ENCODE data around the gene ZNF442. TPM values are rescaled to one million over a fixed set of nuclear protein-coding genes. Genes with fewer than 3 reads are reported as not detected.
"Not testable (repeated sequence)": the region's sequence is repeated elsewhere in the genome, so short reads cannot be mapped to it uniquely, and the experiment has no call there.

Gene ZNF442
- polyA plus RNA-seq, 3 donors = 6.0 to 7.1 (median 6.3) TPM

DNA sequence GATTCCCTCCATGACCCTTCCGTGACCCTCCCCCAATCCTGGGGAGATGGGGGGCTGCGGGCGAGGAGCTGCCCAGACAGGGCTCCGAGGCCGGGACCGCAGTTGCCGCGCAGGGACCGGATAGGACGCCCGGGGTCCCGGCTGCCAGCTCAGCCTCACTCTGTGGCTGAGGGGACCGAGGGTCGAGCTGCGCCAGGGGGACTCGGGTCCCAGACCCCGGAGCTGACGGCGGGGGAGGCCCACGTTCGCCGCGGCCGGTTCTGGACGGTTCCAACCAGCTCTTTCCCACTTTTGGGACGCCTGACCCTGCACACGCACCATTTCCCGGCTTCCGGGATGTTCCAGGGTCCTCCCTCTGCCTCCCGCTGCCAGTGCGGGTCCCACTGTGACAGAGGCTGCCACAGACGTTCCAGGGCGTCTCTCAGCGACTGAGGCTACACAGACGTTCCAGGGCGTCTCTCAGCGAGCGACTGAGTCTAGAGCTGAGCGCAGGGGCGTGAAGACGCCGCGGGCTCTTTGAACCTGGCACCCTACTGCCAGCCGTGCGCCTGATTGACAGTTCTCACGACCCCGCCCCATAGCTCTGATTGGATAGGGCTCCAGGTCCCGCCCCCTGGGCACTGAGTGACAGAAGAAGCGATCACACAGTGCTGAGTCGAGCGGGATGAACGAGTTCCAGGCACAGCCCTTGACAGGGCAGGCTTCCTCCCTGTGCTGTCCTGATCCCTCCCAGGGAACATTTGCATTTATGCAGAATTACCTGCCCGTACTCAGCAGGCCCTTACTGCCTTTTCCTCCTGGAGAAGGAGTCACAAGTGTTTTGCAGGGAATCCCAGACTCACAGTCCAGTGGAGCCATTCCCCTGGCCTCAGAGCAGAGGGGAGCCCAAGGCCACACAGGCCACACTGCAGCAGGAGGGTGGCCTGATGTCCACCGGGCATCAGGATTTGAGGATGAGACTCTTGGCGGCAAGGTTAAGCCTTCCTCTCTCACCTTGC lies 32.0 kb downstream of the ZNF442 start, which contains the start of gene ZNF563:
ZNF563 (minus strand) TSS at position 472 of the 998 bp plus-strand sequence; CDS start at position 321, 151 bp downstream.
- DNase-seq (ENCODE audit: extremely low read depth in 1 of 11, low read depth in 9 of 11, low spot score in 4 of 11) = peak; percentile 84 to 94 (median 92)

DNA sequence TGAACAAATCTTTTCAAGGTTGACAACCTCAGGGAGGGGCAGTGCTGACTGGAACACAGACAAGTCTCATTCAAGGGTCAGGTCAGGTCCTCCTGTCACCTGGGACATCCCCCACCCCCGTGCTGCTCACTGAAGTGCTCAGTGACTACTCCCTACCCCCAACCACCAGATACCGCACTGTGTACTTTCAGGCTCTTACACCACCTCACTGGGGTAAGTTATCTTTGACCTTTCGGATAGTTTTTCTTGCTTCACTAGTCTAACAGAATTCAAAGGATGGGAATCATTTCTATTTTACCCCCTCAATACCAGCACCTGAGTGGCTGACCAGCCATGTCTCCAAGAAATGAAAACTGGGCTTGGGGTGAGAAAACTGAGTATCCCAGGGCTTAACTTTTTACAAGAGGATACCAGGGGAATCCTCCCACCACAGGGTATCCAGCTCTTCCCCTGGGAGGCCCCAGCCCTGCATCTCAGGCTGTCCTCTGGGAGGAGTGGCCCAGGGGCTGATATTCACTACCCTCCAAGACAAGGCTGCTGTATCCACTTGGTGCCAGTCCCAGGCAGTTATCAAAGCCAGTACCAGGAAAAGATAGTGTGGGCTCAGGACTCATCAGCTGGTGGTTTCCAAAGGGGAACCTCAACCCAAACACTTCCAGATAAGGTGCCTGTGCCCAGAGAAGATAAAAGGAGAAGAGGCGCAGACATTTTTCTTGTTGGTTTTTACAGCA lies 34.1 kb downstream of the ZNF442 start:
- DNase-seq (ENCODE audit: extremely low read depth in 1 of 11, low read depth in 9 of 11, low spot score in 4 of 11) = peak in 1 of 11 donors; percentile 17

GRCh38 chr19:12330340-12330739 lies 35.1 kb downstream of the ZNF442 start:
- no peak for DNase-seq (ENCODE audit: extremely low read depth in 1 of 11, low read depth in 9 of 11, low spot score in 4 of 11)

DNA sequence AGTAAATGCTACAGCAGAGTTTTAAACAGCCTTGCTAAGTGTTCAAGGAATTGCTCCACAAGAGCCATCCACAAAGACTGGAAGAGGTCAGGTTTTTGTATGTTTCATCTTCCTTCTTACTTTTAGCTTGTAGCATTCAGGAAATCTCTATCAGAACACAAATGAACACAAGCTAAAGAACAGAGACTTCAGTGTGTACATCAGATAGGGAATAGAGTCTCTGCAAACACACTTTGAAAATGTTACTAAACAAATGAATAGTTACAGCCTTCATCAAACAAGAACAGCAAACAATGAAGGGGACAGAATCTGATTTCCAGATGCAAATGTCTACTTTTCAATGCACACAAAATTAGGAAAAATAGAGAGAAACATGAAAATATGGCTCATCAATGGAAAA lies 39.8 kb downstream of the ZNF442 start:
- no peak for DNase-seq (ENCODE audit: extremely low read depth in 1 of 11, low read depth in 9 of 11, low spot score in 4 of 11)

- DNase-seq (ENCODE audit: extremely low read depth in 1 of 11, low read depth in 9 of 11, low spot score in 4 of 11) = no peak
These were observed 46.6 kb downstream of the ZNF442 start for GRCh38 chr19:12318782-12319413.

- DNase-seq (ENCODE audit: extremely low read depth in 1 of 11, low read depth in 9 of 11, low spot score in 4 of 11) = no peak
These were observed 50.9 kb downstream of the ZNF442 start for GRCh38 chr19:12314553-12314952.

- not testable (repeated sequence) for DNase-seq (ENCODE audit: extremely low read depth in 1 of 11, low read depth in 9 of 11, low spot score in 4 of 11)
These were observed 56.6 kb downstream of the ZNF442 start for GRCh38 chr19:12308891-12309290.

Other genes starting within 250 kb of the ZNF442 start
- 1 to 10 TPM; 7.2 to 8.6 (median 7.9) TPM for gene ZNF20, start 225.3 kb downstream of the ZNF442 start, polyA plus RNA-seq (ENCODE audit: insufficient read length in 3 of 3)
- gene ZNF625, start 208.9 kb downstream of the ZNF442 start, polyA plus RNA-seq (ENCODE audit: insufficient read length in 3 of 3) = 10 to 100 TPM; 16.4 to 19.6 (median 18.4) TPM
- gene ZNF136, start 202.6 kb downstream of the ZNF442 start, polyA plus RNA-seq (ENCODE audit: insufficient read length in 3 of 3) = 10 to 100 TPM; 16.3 to 18.9 (median 18.4) TPM
- 10 to 100 TPM; 44.3 to 56.0 (median 52.8) TPM for gene ZNF44, start 70.8 kb downstream of the ZNF442 start, polyA plus RNA-seq (ENCODE audit: insufficient read length in 3 of 3)
- 1 to 10 TPM; 3.3 to 4.5 (median 4.2) TPM for gene ZNF563, start 32.0 kb downstream of the ZNF442 start, polyA plus RNA-seq (ENCODE audit: insufficient read length in 3 of 3)
- gene ZNF799, start 35.6 kb upstream of the ZNF442 start, polyA plus RNA-seq (ENCODE audit: insufficient read length in 3 of 3) = 1 to 10 TPM; 6.4 to 7.4 (median 7.4) TPM
- 10 to 100 TPM; 10.4 to 11.9 (median 10.7) TPM for gene ZNF443, start 75.3 kb upstream of the ZNF442 start, polyA plus RNA-seq (ENCODE audit: insufficient read length in 3 of 3)
- 10 to 100 TPM in 1 of 3 donors, 1 to 10 TPM in 2; 7.0 to 11.6 (median 8.3) TPM for gene ZNF709, start 119.1 kb upstream of the ZNF442 start, polyA plus RNA-seq (ENCODE audit: insufficient read length in 3 of 3)
- gene ZNF564, start 185.8 kb upstream of the ZNF442 start, polyA plus RNA-seq (ENCODE audit: insufficient read length in 3 of 3) = 10 to 100 TPM; 12.2 to 13.0 (median 12.5) TPM
- gene ZNF490, start 245.1 kb upstream of the ZNF442 start, polyA plus RNA-seq (ENCODE audit: insufficient read length in 3 of 3) = 1 to 10 TPM; 4.3 to 5.0 (median 4.4) TPM
- gene ZNF791, start 245.2 kb upstream of the ZNF442 start, polyA plus RNA-seq (ENCODE audit: insufficient read length in 3 of 3) = 10 to 100 TPM; 20.0 to 26.8 (median 26.7) TPM

All from renal cortex interstitium (tissue), 11 donors.